ENCODE results near the gene CALCOCO1. TPM values are rescaled to one million over a fixed set of nuclear protein-coding genes. Genes with fewer than 3 reads are reported as not detected.
A peak's percentile ranks its signal among the peaks of the same experiment; 100 is the strongest.

The CALCOCO1 gene
- total RNA-seq, 3 donors from 2014 or later (not counting 1 experiment from before 2014, with no cell fraction given), result 215 to 256 (median 226) TPM

DNA sequence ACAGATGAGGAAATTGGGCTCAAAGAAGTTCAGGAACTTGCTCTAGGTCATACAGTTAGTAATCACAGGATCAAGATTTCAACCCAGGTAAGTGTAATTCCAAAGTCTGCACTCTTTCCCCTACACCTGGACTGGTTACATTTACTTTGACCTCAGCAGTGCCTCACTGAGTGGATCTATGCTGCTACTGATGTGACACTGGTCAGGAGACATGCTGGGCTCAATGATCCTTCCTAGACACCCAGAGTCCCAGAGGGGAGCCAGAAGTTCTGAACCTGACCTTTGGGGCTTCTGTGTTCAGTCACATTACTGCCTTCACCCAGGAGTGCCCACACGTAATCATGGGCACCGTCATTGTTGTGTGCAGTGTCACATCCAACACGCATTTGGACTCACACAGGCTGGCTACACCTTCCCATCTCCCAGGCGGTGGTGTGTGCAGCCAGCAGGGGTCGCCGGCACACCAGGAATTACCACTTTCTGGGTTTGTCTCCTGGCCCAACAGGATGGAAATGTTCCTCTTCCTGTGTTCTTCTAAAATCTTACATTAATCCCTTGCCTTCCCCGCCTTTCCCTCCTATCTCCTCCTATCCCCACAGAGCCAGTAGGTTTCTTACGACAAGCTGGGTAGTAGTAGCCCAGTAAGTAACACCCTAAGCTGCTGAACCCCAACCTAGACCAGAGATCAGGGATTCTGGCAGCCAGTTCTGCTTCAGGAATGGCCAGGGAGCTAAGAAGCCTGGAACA lies 25.6 kb downstream of the CALCOCO1 start:
- WGBS (ENCODE audit: insufficient coverage), result 6% methylated on average over 8 of the region's 8 CpGs
- intact Hi-C loops (cut with micrococcal nuclease), result loop anchor here (1.0 to 2.0 kb wide), 2 partner anchors 45 to 55 kb away; no protein-coding TSS in a partner anchor
- peaks cover 63 to 81% of the 10 kb centered on the region in 2 donors for H3K27me3 Mint-ChIP-seq (ENCODE audit: low read depth in 2 of 2)
- H3K4me1 Mint-ChIP-seq, result peaks cover 11% of the 10 kb centered on the region in 2 donors
- no peaks in the 10 kb centered on the region for H3K36me3 ChIP-seq (ENCODE audit: control insufficient read depth, insufficient read depth, low read length)
- DNase-seq (peak; percentile 64 to 85), ATAC-seq (peak; percentile 72 to 93 (median 92))
- no peak overlapping the region for H3K27ac Mint-ChIP-seq
- peak; percentile 86 for TF ChIP-seq CTCF (IDR thresholded peaks at IDR 0.05)
- no peaks in the 10 kb centered on the region for H3K36me3 Mint-ChIP-seq
- H3K9me3 ChIP-seq (ENCODE audit: control insufficient read depth, insufficient read depth, low read length), result no peaks in the 10 kb centered on the region
- H3K4me1 ChIP-seq (ENCODE audit: control insufficient read depth, insufficient read depth, low read length), result peaks cover 3% of the 10 kb centered on the region
- no peak overlapping the region for H3K27ac ChIP-seq (ENCODE audit: low read length)
- peaks cover 44% of the 10 kb centered on the region for H3K27me3 ChIP-seq (ENCODE audit: control insufficient read depth, insufficient read depth, low read length)
- H3K4me3 ChIP-seq (ENCODE audit: low read length), result no peak overlapping the region
- H3K4me3 Mint-ChIP-seq, result no peak overlapping the region
- no peaks in the 10 kb centered on the region for H3K9me3 Mint-ChIP-seq

GRCh38 chr12:53700567-53700966 lies 26.7 kb downstream of the CALCOCO1 start:
- Mint-ChIP-seq H3K9me3 (no peaks in the 10 kb centered on the region), H3K4me1 (peaks cover 17 to 23% of the 10 kb centered on the region in 2 donors), H3K27ac (no peak overlapping the region), H3K4me3 (no peak overlapping the region), H3K36me3 (no peaks in the 10 kb centered on the region), H3K27me3 (ENCODE audit: low read depth in 2 of 2) (peaks cover 65 to 92% of the 10 kb centered on the region in 2 donors)
- Histone ChIP-seq H3K4me1 (ENCODE audit: control insufficient read depth, insufficient read depth, low read length) (peaks cover 12% of the 10 kb centered on the region), H3K27ac (ENCODE audit: low read length) (no peak overlapping the region), H3K36me3 (ENCODE audit: control insufficient read depth, insufficient read depth, low read length) (no peaks in the 10 kb centered on the region), H3K27me3 (ENCODE audit: control insufficient read depth, insufficient read depth, low read length) (peaks cover 52% of the 10 kb centered on the region), H3K4me3 (ENCODE audit: low read length) (no peak overlapping the region), H3K9me3 (ENCODE audit: control insufficient read depth, insufficient read depth, low read length) (no peaks in the 10 kb centered on the region)
- no peak for ATAC-seq
- no peak for DNase-seq
- TF ChIP-seq CTCF (IDR thresholded peaks at IDR 0.05), result no peak
- 74% methylated on average over 5 of the region's 6 CpGs for WGBS (ENCODE audit: insufficient coverage)
- intact Hi-C loops (cut with micrococcal nuclease), result no loop called here

GRCh38 chr12:53699678-53700025 lies 27.6 kb downstream of the CALCOCO1 start:
- Histone ChIP-seq H3K27me3 (ENCODE audit: control insufficient read depth, insufficient read depth, low read length) (peaks cover 59% of the 10 kb centered on the region), H3K4me3 (ENCODE audit: low read length) (no peak overlapping the region), H3K4me1 (ENCODE audit: control insufficient read depth, insufficient read depth, low read length) (peaks cover 21% of the 10 kb centered on the region), H3K36me3 (ENCODE audit: control insufficient read depth, insufficient read depth, low read length) (no peaks in the 10 kb centered on the region), H3K9me3 (ENCODE audit: control insufficient read depth, insufficient read depth, low read length) (no peaks in the 10 kb centered on the region), H3K27ac (ENCODE audit: low read length) (no peak overlapping the region)
- no peak for TF ChIP-seq CTCF (IDR thresholded peaks at IDR 0.05)
- DNase-seq (no peak), ATAC-seq (no peak)
- intact Hi-C loops (cut with micrococcal nuclease), result no loop called here
- no peak overlapping the region for H3K4me3 Mint-ChIP-seq
- no peaks in the 10 kb centered on the region for H3K36me3 Mint-ChIP-seq
- peaks cover 70 to 99% of the 10 kb centered on the region in 2 donors for H3K27me3 Mint-ChIP-seq (ENCODE audit: low read depth in 2 of 2)
- H3K27ac Mint-ChIP-seq, result no peak overlapping the region
- H3K4me1 Mint-ChIP-seq, result peaks cover 25 to 32% of the 10 kb centered on the region in 2 donors
- 36% methylated on average over 5 of the region's 5 CpGs for WGBS (ENCODE audit: insufficient coverage)
- no peaks in the 10 kb centered on the region for H3K9me3 Mint-ChIP-seq

Measured in natural killer cell (primary cell).